Stimulated activated CD4-positive, alpha-beta T cell treated with anti-CD3 and anti-CD28 coated beads, TNF-alpha, amount 100 ng/mL, for 4 hours (primary cell): ENCODE data around the gene ERGIC1.

Experiments used
- DNase-seq, 3 experiments: peaks; one replicate each; pipeline ENCODE4 v3.0.0-alpha.2; 2020; ENCODE audit warnings: low read depth in 3 of 3

ERGIC1 gene

DNA sequence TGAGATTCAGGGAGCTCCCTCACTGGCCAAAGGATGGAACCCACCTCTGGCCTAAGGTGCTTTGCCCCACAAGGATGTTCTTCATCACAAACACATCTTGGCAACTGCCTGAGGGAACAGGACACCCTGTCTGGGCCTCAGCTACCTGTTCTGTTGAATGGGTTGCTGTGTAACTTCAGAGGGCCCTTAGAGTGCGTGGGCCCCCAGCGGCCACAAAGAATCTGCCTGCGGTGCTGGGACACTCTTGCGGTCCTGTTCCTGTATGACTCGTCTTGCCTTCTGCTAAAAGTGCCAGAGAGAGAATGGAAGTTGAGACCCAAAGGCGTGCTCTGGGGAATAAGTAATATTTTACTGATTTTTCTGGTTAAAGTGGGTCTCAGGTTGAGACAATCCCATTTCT lies 111.1 kb downstream of the ERGIC1 start:
- DNase-seq: no peak

GRCh38 chr5:172946146-172946545 lies 112.1 kb downstream of the ERGIC1 start:
- DNase-seq: no peak

GRCh38 chr5:172949426-172949825 lies 115.4 kb downstream of the ERGIC1 start:
- DNase-seq: no peak

- no peak for DNase-seq
These were observed 116.3 kb downstream of the ERGIC1 start for GRCh38 chr5:172950176-172950965.

- DNase-seq: no peak
These were observed 117.5 kb downstream of the ERGIC1 start for GRCh38 chr5:172951371-172952033.

- no peak for DNase-seq
These were observed 118.0 kb downstream of the ERGIC1 start for GRCh38 chr5:172952034-172952511.

DNA sequence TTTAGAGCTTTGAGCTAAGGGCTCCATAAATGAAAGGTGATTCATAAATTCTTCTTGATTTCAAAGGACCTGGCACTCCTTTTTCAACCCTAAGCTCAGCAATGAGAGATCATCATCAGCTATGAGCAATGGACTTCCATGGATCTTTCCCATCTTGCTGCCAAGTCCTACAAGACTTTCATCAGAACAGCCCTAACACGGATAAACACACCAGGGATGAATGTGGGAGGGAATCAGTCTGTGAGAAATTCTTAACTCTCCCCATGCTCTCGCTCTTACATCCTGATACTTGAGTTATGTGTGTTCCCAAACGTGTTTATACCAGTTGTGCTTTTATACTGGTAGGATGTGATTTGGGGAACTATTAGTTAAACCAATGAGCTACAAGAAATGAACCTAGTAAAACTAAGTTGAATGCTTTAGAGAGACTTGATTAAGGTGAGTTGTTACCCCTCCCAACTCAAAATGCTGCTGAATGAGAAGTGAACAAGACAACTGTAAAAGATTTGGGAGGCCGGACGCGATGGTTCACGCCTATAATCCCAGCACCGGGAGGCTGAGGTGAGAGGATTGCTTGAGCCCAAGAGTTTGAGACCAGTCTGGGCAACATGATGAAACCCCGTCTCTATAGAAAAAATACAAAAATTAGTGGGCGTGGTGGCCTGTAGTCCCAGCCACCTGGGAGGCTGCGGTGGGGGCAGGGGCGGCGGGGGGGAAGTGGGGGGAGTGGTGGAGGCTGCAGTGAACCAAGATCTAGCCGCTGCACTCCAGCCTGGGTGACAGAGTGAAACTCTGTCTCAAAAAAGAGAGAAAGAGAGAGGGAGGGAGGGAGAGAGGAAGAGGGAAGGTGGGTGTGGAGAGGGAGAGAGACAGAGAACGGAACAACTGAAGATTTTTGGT lies 120.0 kb downstream of the ERGIC1 start:
- DNase-seq: no peak

DNA sequence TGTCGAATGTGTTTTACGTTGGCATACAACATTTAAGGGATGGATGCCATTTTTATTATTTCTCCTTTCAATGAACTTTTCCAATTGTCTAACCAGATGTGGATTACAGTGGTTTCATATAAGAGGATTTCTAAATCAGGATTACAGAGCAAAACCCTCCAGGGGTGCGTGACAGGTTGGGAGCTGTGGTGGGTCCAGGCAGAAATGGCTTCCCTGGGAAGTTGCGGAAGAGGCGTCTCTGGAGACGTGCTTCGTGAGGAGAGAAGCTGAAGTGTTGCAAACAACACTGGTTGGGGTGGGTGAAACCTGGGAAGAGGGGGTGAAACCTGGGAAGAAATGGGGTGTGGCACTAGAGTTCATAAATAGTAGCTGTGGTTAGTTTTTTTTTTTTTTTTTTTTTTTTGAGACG lies 120.7 kb downstream of the ERGIC1 start:
- no peak for DNase-seq

GRCh38 chr5:172956228-172956627 lies 122.2 kb downstream of the ERGIC1 start:
- no peak for DNase-seq

DNA sequence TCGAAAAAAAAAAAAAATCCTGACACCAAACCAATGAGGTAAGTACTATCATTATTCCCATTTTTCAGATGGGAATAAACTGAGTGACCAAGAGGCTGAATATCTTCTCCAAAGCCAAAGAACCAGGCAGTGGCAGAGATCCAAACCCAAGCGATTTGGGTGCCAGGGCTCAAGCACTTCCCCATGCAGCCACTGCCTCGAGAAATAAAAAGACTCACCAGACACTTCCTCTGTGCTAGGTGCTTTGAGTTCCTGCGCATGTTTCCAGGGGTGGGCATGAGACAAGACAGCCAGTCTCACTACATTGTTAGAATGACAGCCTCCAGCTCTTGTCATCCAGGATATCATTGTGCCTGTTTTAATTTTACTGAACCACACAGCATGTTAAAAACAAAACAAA lies 122.9 kb downstream of the ERGIC1 start:
- no peak for DNase-seq

GRCh38 chr5:172957458-172957857 lies 123.4 kb downstream of the ERGIC1 start:
- DNase-seq: no peak

DNA sequence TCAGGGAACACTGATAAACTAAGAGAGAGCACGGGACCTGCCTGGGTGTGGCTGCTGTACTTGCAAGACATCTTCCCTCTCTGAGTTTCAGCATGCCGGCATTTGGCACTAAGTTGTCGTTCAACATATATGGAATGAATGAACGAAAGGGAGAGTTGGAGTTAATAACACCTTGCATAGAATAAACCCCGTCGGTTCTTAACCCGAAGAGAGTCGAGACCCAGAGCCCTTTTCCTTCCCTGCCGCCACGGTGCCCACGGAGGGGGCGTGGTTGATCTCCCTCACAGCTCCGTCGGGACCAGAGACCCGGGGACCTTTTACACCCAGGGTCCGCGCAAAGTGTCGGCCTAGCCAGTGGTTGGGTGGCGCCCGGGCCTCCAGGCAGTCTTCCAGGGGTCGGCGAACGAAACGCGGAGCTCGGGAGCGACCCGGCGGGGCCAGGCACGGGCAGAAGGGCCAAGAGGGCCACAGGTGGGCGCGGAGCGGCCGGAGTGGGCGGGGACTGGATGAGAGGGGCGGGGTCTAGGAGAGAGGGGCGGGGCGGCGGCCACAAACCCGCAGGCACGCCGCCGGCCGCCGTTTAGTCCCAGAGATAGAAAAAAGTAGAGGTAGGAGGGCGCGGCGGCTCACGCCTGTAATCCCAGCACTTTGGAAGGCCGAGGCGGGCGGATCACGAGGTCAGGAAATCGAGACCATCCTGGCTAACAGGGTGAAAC lies 124.4 kb downstream of the ERGIC1 start:
- peak; percentile 35 to 48 (median 44) for DNase-seq

GRCh38 chr5:172959824-172960799 lies 126.1 kb downstream of the ERGIC1 start:
- no peak for DNase-seq

DNA sequence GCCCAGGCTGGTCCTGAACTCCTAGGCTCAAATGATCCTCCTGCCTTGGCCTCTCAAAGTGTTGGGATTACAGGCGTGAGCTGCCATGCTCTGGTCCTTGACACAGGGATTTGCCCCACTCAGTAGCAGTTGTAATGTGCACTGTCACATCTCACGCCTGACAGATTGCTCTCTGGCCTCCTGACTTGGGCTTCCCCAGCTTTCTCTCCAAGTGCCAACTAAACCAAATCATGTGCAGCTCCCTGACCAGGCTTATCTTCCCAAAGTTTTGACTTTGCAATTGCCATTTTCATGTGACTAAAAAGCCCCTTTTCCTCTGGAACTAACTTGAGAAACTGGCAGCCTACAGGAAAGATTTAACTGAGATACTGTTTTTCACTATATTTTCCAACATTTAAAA lies 135.9 kb downstream of the ERGIC1 start:
- no peak for DNase-seq

DNA sequence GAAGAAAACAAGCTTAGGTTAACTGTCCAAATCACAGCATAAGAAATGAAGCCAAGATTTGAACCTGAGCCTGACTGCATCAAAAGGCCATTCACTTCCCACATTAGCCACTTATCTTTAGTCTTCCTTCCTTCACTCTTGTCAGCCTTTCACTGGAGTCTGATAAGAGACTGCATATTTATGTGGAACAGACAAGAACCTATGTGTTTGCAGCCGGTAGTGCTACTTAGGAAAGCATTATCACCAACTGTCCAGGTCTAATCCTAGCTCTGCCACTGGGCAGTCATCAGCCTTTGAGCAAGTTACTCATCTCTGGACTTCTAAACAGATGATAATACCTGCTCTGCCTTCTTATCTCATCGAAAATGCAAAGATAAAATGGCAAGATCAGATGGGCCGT lies 137.4 kb downstream of the ERGIC1 start:
- no peak for DNase-seq

DNA sequence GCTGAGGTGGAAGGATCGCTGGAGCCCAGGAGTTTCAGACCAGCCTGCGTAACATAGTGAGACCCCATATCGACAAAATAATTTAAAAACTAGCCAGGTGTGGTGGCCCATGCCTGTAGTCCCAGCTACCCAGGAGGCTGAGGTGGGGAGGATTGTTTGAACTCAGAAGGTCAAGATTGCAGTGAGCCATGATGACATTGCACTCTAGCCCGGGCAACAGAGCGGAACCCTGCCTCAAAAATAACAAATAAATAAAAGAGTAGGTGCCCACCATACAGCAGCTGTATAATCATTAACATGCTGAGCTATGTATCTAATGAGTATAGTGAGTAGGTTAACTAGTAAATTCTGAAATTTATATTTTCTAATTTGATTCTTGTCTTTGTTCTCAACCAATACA lies 138.5 kb downstream of the ERGIC1 start:
- DNase-seq: no peak

DNA sequence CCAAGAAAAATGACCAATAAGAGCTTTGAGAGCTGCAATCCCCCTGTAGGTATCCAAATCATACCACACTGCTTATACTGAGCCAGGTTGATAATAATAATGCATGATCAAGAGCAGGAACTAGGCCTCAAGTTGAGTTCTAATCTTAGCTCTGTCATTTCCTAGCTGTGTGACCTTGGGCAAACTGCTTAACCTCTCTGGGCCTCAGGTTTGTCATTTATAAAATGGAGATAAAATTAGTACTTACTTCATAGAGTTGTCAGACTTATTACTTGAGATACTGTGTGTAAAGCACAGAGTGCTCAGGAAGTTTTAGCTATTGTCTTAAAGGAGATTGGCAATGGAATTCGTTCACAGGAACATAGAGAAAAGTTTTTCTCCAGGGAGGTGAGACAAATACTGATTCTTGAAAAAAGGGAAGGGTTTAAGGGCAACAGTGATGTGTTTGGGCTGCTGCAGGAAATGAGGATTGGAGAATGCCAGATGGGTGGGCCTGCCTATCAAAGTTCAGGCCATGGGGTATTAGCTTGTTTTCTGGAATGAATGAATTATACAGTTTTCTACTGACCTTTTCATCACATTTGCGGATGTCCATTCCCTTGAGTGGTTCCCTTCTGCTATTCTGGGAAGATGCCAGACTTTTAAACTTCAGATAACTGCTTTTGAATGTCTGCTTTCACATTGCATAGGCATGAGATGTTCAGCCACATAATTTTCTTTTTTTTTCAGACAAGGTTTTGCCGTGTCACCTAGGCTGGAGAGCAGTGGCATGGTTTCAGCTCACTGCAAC lies 139.3 kb downstream of the ERGIC1 start:
- DNase-seq: no peak

DNA sequence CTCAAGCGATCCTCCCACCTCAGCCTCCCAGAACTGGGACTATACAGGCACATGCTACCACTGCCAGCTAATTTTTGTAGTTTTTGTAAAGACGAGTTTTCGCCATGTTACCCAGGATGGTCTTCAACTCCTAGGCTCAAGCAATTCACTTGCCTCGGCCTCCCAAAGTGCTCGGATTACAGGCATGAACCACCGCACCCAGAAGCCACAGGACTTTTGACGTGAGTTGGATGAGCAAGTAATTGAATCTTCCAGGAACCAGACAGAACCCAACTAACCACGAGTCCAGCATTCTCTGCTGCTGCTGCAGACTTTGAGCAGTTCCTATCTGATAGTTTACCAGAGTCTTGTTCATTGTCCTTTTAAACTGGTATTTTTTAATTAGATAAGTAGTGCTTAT lies 139.9 kb downstream of the ERGIC1 start:
- no peak for DNase-seq

DNA sequence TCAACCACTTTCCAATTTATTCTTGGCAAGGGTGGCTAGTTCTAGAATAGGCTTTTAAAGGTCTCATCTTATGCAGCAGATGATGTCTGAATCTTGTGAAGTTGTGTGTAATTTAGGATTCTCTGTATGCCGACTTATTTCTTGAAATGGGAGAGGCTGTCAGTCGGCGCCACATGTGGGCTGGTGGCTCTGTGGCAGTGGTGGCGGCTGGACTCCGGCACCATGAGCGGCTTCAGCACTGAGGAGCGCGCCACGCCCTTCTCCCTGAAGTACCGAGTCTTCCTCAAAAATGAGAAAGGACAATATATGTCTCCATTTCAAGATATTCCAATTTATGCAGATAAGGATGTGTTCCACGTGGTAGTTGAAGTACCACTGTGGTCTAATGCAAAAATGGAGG lies 141.2 kb downstream of the ERGIC1 start:
- no peak for DNase-seq

DNA sequence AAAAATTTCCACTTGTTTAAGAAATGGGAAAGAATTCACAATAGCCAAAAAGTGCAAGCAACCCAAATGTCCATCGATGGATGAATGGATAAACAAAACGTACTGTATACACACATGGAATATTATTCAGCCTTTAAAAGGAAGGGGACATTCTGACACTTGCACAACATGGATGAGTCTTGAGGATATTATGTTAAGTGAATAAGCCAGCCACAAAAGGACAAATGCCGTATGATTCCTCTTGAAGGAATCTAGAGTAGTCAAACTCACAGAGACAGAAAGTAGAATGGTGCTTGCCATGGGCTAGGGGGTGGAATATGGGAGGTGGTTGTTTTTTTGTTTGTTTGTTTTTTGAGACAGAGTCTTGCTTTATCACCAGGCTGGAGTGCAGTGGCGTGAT lies 145.7 kb downstream of the ERGIC1 start:
- DNase-seq: no peak
